NT2/D1 (cell line): ENCODE results near the gene ABCA4.

Source experiments
- YY1 ChIP-seq: IDR thresholded peaks from 2 replicates; pipeline ENCODE4 v1.6.1; 2011; ENCODE audit not compliant: insufficient read length, insufficient read depth
- ZNF274 ChIP-seq: IDR thresholded peaks from 2 replicates; pipeline ENCODE4 v1.6.1; 2011; ENCODE audit warnings: mild to moderate bottlenecking, low read depth, low read length

DNA sequence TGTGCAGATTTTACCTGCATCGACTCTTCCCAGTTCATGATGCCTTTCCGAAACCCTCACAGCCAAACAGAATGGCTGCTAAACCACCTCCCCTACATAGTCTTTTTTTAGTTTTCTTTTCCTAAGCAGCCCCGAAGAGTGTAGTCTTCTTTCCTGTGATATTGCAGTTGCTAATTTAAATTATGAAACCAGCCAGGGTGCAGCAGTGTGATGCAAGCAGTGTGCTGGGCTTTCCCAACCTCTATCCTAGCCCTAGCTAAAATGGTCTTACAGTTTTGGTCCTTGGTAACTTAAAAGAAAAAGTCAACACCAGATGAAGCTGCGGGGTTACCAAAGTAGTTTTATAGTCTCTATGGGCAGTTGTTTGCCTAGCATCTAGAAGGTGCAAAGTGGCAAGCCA is 129.7 kb downstream of the ABCA4 start:
- TF ChIP-seq YY1 = no peak
- no peak for TF ChIP-seq ZNF274
